ENCODE results near the gene R3HDM4.

R3HDM4 gene

GRCh38 chr19:929891-930258 is 16.9 kb upstream of the R3HDM4 start:
- no peak for DNase-seq

GRCh38 chr19:929203-929890 is 16.3 kb upstream of the R3HDM4 start:
- DNase-seq = no peak

GRCh38 chr19:928471-929202 is 15.6 kb upstream of the R3HDM4 start:
- DNase-seq = peak; percentile 18

DNA sequence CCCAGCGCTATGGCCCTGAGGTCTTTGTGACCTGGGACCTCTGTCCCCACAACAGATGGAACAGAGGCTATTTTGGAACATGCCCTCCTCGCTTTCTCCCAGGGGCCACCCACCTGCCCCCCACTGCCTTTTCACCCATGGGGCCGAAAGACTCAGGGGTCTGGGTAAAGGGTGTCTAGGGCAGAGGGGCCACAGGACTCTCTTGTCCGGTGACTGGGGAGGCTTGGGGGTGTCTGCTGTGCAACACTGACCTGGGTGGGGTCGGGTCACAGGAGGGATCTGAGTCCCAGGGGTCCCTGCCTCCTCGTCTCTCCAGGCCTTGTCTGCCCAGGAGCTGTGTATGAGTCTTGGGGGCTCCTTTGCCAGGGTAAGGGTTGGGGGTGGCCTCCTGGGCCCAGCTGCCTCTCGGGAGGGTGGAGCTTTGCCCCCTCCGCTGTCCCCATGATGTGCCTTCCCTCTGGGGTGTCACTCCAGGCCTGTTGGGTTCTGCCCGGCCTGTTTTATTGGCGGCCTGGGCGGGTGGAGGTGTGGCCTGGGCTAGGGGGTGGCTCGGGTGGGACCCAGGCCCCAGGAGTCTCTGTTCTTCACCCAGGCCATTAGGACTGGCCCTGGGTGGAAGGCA is 14.9 kb upstream of the R3HDM4 start:
- no peak for DNase-seq

DNA sequence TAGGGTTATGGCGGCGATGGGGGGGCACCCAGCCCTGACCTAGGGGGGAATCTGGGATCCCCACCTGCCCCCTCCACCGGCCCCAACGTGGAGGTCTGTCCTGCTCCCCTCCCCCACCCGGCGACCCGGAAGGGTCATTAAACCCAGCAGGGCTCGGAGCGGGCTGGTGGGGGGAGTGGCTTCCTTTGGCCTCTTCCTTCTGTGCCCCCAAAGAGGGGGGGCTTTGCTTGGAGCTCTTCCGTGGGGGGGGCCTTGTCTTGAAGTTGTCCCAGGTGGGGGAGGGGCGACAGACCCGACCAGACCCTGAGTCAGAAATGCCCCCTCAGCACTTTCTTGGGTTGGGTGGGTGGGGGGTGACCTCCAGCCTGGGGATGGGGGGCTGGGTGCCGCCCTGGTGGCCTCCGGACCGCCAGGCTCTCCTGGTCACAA is 14.3 kb upstream of the R3HDM4 start:
- no peak for DNase-seq

DNA sequence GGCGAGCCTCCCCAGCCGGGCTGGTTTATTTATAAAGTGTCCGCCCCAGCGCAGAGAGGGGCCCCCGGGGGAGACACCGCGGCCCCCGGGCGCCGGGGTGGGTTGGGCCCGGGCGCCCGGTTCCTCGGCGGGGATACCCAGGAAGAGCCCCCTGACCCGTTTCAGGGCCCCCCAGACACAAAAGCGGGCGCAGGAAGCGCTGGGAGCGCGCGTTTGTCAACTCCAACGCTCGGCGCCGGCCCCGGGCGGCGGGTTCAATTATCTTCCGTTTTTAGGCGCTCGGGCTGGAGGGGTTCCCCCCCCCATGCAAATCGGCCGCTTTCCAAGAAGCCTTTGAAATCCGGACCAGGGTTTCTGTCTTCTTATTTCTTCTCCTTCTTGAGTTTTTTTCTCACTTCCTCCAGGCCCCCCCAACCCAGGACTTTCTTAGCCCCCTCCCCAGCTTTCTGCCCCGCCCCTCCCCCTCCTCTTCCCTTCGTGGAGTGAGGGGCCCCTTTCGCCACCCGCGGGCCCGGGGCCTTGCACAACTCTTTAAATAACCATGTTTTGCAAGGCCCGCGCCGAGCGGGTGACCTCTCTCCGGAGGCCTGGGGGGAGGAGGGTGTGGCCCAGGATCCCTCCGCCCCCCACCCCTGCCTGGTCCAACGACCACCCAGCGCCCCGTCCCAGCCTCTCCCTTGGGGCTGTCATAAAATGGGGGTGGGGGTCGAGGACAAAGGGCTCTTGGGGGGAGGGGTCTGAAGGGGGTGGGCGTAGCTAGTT is 13.8 kb upstream of the R3HDM4 start:
- peak; percentile 86 for DNase-seq

DNA sequence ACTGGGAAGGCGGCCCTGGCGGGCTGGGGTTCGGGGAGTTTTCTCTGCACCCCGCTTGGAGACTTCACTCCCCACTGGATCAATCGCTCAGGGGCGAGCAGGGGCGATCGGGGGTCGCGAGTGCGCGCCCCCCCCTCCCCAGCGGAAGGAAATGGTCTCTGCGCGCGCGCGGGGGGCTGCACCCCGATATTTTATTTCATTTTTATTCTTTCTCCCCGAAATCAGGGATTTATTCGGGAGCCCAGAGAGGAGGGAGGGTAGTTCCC is 13.2 kb upstream of the R3HDM4 start:
- no peak for DNase-seq

- peak; percentile 84 for DNase-seq
Observed at GRCh38 chr19:925526-926322, 12.7 kb upstream of the R3HDM4 start, which contains the start of gene ARID3A. Gene ARID3A (plus strand): TSS chr19:926035. CDS start chr19:929529, 3,494 bp downstream.

GRCh38 chr19:925087-925525 is 12.1 kb upstream of the R3HDM4 start:
- DNase-seq = peak; percentile 84

- DNase-seq = no peak
Observed at GRCh38 chr19:924553-925086, 11.6 kb upstream of the R3HDM4 start.

GRCh38 chr19:920051-920864 is 7.2 kb upstream of the R3HDM4 start:
- peak; percentile 44 for DNase-seq

DNA sequence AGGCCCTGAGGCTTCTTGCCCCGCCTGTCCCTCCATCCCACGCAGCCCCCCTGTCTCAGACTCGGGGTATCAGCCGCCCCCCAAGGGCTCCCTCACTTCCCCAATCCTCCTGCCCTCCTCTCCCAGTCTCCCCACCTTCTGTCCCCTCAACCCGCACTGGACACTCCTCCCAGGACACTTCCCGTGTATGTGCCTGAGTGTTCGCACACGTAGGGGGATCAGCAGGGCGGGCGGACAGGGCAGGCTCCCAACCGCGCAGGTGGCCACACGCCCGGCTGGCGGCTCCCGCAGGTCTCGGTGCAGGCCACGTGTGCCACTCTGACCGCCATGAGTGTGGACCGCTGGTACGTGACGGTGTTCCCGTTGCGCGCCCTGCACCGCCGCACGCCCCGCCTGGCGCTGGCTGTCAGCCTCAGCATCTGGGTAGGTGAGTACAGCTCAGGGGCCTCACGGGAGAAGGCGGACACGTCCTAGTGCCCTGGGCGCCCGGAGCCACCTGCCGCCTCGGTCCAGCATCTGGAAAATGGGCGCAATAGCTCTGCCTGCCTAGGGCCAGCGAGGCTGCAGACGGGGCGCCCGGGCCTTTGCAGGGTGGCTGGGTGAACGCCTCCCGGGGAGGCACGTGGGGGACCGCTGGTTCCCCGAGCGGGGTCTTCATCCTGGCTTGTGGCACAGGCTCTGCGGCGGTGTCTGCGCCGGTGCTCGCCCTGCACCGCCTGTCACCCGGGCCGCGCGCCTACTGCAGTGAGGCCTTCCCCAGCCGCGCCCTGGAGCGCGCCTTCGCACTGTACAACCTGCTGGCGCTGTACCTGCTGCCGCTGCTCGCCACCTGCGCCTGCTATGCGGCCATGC is 6.4 kb upstream of the R3HDM4 start:
- no peak for DNase-seq

DNA sequence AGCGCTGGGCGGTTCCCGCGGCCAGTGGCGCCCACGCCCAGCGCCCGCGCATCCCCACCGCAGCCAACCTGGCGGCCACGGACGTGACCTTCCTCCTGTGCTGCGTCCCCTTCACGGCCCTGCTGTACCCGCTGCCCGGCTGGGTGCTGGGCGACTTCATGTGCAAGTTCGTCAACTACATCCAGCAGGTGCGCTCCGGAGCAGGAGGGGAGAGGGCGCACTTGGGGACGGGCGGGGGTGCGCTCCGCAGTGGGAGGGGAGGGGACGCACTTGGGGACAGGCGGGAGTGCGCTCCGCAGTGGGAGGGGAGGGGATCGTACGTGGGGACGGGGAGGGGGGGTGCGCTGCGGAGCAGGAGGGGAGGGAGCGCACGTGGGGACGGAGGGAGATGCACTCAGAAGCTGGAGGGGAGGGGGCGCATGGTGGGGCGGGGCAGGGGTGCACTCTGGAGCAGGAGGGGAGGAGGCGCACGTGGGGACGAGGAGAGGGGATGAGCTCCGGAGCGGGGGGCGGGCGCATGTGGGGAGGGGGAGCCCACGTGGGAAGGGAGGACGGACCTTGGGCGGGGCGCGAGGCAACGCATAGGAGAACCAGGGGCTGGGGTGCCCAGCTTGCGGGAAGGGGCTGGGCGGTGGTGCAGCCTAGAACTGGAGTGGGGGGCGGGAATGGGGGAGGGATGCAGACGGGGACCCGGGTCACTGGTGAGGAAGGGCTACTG is 5.6 kb upstream of the R3HDM4 start:
- DNase-seq = no peak

DNA sequence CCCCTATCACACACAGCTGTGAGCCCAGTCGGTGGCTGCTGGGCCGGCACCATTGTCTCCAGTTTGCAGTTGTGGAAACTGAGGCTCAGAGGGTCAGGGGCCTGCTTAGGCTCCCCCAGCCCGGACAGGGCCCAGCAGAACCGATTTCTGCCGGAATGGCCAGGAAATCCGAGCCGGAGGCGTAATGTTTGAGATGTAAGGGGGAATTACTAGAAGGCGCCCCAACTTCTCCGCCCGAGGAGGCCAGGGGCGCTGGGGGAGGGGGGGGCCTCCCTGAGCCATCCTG is 5.1 kb upstream of the R3HDM4 start:
- no peak for DNase-seq

DNA sequence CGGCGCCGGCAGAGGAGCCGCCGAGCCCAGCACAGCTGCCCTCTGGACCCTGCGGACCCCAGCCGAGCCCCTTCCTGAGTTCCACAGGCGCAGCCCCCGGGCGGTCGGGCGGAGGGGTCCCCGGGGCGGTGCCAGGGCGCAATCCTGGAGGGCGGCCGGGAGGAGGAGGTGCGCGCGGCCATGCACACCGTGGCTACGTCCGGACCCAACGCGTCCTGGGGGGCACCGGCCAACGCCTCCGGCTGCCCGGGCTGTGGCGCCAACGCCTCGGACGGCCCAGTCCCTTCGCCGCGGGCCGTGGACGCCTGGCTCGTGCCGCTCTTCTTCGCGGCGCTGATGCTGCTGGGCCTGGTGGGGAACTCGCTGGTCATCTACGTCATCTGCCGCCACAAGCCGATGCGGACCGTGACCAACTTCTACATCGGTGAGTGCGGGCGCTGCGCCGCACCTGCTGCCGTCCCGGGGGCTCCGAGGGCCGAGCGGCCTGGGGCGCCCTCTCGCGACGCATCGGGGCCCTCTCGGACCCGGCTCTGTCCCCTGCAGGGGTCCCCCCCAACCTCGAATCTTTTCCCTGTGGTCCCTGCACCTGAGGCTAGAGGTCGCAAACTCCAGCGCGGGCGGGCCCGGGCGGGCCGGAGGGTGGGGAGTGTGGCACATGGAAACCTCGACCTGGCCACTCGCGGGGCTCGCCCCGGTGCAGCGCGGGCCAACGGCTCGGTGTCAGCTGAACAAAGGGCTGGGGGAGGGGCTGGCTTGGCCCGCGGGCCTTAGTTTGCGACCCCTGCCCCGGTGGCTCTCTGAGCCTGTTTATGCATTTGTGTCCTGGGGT is 4.5 kb upstream of the R3HDM4 start, which contains the start of gene KISS1R:
KISS1R (plus strand) TSS at position 11 of the 829 bp plus-strand sequence; CDS start at position 181, 170 bp downstream.
- DNase-seq = no peak

DNA sequence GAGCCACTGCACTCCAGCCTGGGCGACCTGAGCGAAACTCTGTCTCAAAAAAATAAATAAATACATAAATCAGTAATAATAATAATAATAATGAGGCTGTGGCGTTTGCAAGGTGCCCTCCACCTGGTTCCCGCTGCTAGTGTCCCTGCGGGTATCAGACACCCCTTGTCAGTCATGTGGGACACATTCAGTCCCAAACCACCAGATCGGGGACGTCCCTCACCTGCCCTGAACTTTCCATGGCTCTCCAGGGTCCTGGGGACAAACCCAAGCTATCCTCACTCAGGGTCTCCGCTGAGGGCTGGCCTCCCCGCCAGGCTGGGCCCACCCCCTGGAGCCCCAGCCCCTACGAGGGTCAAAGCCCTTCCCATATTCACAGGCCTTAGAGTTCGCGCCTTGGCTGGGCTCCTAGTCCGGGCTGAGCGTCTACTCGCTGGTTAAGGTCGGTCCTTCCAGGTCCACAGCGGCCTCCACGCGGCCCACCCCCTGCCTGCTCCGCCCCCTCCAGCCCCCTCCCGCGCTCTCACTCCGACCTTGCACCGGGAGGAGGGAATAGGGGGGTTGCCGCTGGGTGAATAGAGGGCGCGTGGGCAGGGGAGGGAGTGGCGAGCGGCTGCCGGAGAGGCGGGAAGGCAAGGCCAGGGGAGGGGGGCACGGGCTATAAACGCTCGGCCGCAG is 3.8 kb upstream of the R3HDM4 start:
- no peak for DNase-seq

GRCh38 chr19:912181-913079 is 589 bp downstream of the R3HDM4 start:
- no peak for DNase-seq
